Gastrocnemius medialis (tissue), 4 donors: Measurements from ENCODE around the gene DMXL2. TPM values are rescaled to one million over a fixed set of nuclear protein-coding genes. Genes with fewer than 3 reads are reported as not detected.

Experiments
- ATAC-seq, 2 donors: fragments of 150-250 bp; one replicate each; pipeline ENCODE4 v1.9.1; 2016
- DNase-seq, 2 donors: peaks; one replicate each; pipeline ENCODE4 v3.0.0-alpha.2; 2019
- H3K27ac ChIP-seq, 4 donors: fragments of 200-600 bp; sonication (generic); 1 replicate in 1 of 4; 2 replicates in 3 of 4; pipeline ENCODE4 v1.5.1; 2016 to 2018; ENCODE audit warnings: mild to moderate bottlenecking in 2 of 4, moderate library complexity in 1 of 4
- H3K27me3 ChIP-seq, 3 donors: fragments of 200-600 bp; sonication (generic) in 2 of 3; 1 replicate in 1 of 3; 2 replicates in 2 of 3; pipeline versions ENCODE4 v1.5.1 to v1.6.0; 2016 to 2019; ENCODE audit warnings: mild to moderate bottlenecking in 1 of 3, moderate library complexity in 1 of 3
- H3K36me3 ChIP-seq, 2 donors: fragments of 200-600 bp; sonication (generic) in 1 of 2; one replicate each; pipeline ENCODE4 v1.5.1; 2017 to 2018
- H3K4me1 ChIP-seq, 2 donors: fragments of 200-600 bp; sonication (generic) in 1 of 2; one replicate each; pipeline ENCODE4 v1.5.1; 2016 to 2017; ENCODE audit warnings: mild to moderate bottlenecking in 2 of 2
- H3K4me3 ChIP-seq, 4 donors: fragments of 200-600 bp; sonication (generic) in 3 of 4; 1 replicate in 1 of 4; 2 replicates in 3 of 4; pipeline ENCODE4 v1.5.1; 2016 to 2019; ENCODE audit warnings: mild to moderate bottlenecking in 2 of 4
- H3K9me3 ChIP-seq, 3 donors: fragments of 200-600 bp; sonication (generic) in 2 of 3; 1 replicate in 1 of 3; 2 replicates in 2 of 3; pipeline ENCODE4 v1.5.1; 2016 to 2019
- CTCF ChIP-seq, 5 experiments: fragments of 450-650 bp in 3 of 5; fragments of 200-600 bp in 2 of 5; sonication (generic) in 2 of 5; IDR thresholded peaks in 4 of 5; conservative IDR thresholded peaks in 1 of 5; 1 replicate in 4 of 5; 2 replicates in 1 of 5; pipeline ENCODE4 v1.5.1; 2016 to 2019; ENCODE audit warnings: antibody characterized with exemption in 5 of 5, mild to moderate bottlenecking in 3 of 5, moderate library complexity in 3 of 5
- POLR2A ChIP-seq, 2 donors: fragments of 450-650 bp; IDR thresholded peaks; one replicate each; pipeline ENCODE4 v1.6.1; 2017; ENCODE audit warnings: antibody characterized with exemption in 2 of 2, mild to moderate bottlenecking in 2 of 2, moderate library complexity in 2 of 2
- in situ Hi-C, 4 donors: fragments of 200-750 bp; cut with MboI; loops; one replicate each; pipeline versions ENCODE4 v1.15.0 to v1.8.0; 2017; ENCODE audit warnings: low sequenced_read_pairs in 4 of 4
- intact Hi-C: fragments of 100-400 bp; cut with DNase I; formaldehyde crosslinking; loops from one replicate; pipeline ENCODE4 v1.15.1; 2023; ENCODE audit warnings: low total_unique reads
- total RNA-seq, 4 donors: library from RNA; depleted of rRNA; stranded (reverse); fragments of >200 nt; gene quantifications; one replicate each; pipeline versions ENCODE4 v1.1.0 to v1.2.3, GENCODE V29; 2016

Gene DMXL2
- total RNA-seq, 4 donors from 2014 or later, result 2.5 to 4.1 (median 3.0) TPM

- H3K27ac ChIP-seq, result no peak overlapping the region
- no peak for TF ChIP-seq POLR2A (IDR thresholded peaks at IDR 0.05)
- no peak for TF ChIP-seq CTCF (IDR thresholded peaks at IDR 0.05 in 4 of 5, conservative IDR thresholded peaks at IDR 0.05 in 1 of 5)
- intact Hi-C loops, result no loop called here
Measured at GRCh38 chr15:51561271-51561670, 61.3 kb downstream of the DMXL2 start.

GRCh38 chr15:51558876-51559275 is 63.7 kb downstream of the DMXL2 start:
- no peak for ATAC-seq
- Histone ChIP-seq H3K27ac (no peak overlapping the region), H3K4me3 (no peak overlapping the region), H3K27me3 (no peaks in the 10 kb centered on the region), H3K9me3 (no peaks in the 10 kb centered on the region), H3K4me1 (no peaks in the 10 kb centered on the region), H3K36me3 (no peaks in the 10 kb centered on the region)
- no peak for DNase-seq
- no peak for TF ChIP-seq CTCF (IDR thresholded peaks at IDR 0.05 in 4 of 5, conservative IDR thresholded peaks at IDR 0.05 in 1 of 5)
- TF ChIP-seq POLR2A (IDR thresholded peaks at IDR 0.05), result no peak
- intact Hi-C loops, result no loop called here
- in situ Hi-C loops, result no loop called here

More at GRCh38 chr15:51561271-51561670, 61.3 kb downstream of the DMXL2 start:
- DNase-seq (no peak), ATAC-seq (no peak)
- in situ Hi-C loops, result no loop called here
- H3K4me1 ChIP-seq, result no peaks in the 10 kb centered on the region
- no peaks in the 10 kb centered on the region for H3K27me3 ChIP-seq
- no peaks in the 10 kb centered on the region for H3K9me3 ChIP-seq
- H3K4me3 ChIP-seq, result no peak overlapping the region
- no peaks in the 10 kb centered on the region for H3K36me3 ChIP-seq

GRCh38 chr15:51558411-51558810 is 64.2 kb downstream of the DMXL2 start:
- intact Hi-C loops (no loop called here), in situ Hi-C loops (no loop called here)
- Histone ChIP-seq H3K36me3 (no peaks in the 10 kb centered on the region), H3K9me3 (no peaks in the 10 kb centered on the region), H3K27me3 (no peaks in the 10 kb centered on the region), H3K27ac (no peak overlapping the region), H3K4me3 (no peak overlapping the region), H3K4me1 (no peaks in the 10 kb centered on the region)
- ATAC-seq (no peak), DNase-seq (no peak)
- TF ChIP-seq POLR2A (IDR thresholded peaks at IDR 0.05) (no peak), CTCF (IDR thresholded peaks at IDR 0.05 in 4 of 5, conservative IDR thresholded peaks at IDR 0.05 in 1 of 5) (no peak)

GRCh38 chr15:51550841-51551240 is 71.7 kb downstream of the DMXL2 start:
- Histone ChIP-seq H3K9me3 (no peaks in the 10 kb centered on the region), H3K36me3 (no peaks in the 10 kb centered on the region), H3K4me3 (no peak overlapping the region), H3K27ac (no peak overlapping the region), H3K27me3 (no peaks in the 10 kb centered on the region), H3K4me1 (no peaks in the 10 kb centered on the region)
- in situ Hi-C loops (no loop called here), intact Hi-C loops (no loop called here)
- TF ChIP-seq POLR2A (IDR thresholded peaks at IDR 0.05), result no peak
- no peak for TF ChIP-seq CTCF (IDR thresholded peaks at IDR 0.05 in 4 of 5, conservative IDR thresholded peaks at IDR 0.05 in 1 of 5)
- ATAC-seq (no peak), DNase-seq (no peak)

GRCh38 chr15:51547656-51548055 is 74.9 kb downstream of the DMXL2 start:
- no peak overlapping the region for H3K27ac ChIP-seq
- H3K36me3 ChIP-seq, result no peaks in the 10 kb centered on the region
- DNase-seq (no peak), ATAC-seq (no peak)
- no peak overlapping the region for H3K4me3 ChIP-seq
- H3K9me3 ChIP-seq, result no peaks in the 10 kb centered on the region
- H3K27me3 ChIP-seq, result no peaks in the 10 kb centered on the region
- in situ Hi-C loops, result loop anchor here in 1 of 4 donors (25.0 kb wide), 1 partner anchor 90 kb away; no protein-coding TSS in a partner anchor
- TF ChIP-seq CTCF (IDR thresholded peaks at IDR 0.05 in 4 of 5, conservative IDR thresholded peaks at IDR 0.05 in 1 of 5) (no peak), POLR2A (IDR thresholded peaks at IDR 0.05) (no peak)
- no peaks in the 10 kb centered on the region for H3K4me1 ChIP-seq
- intact Hi-C loops, result no loop called here
